GM12878 (cell line): ENCODE measurements around the gene FAM161A. TPM values are rescaled to one million over a fixed set of nuclear protein-coding genes. Genes with fewer than 3 reads are reported as not detected.

Experiments
- ATAC-seq: fragments of 200-7000 bp; cut with Tn5 transposase; 3 replicates; pipeline ENCODE4 v1.9.1; 2020; ENCODE audit warnings: mild to moderate bottlenecking, moderate library complexity
- BruUV-seq: library from RNA; stranded (reverse); fragments of 400-500 nt; replicated peaks from 2 replicates; lab custom pipeline; 2021; lab: Mats Ljungman, UMichigan
- CTCF ChIA-PET: fragments of 300-600 bp; sonication (Branson Sonifier 250); formaldehyde crosslinking; extraction: SDS; loops from one replicate; lab custom pipeline; 2021; ENCODE audit warnings: inconsistent platforms; lab: Yijun Ruan, JAX
- POLR2A ChIA-PET: fragments of 350-600 bp; formaldehyde crosslinking; extraction: SDS; loops from one replicate; lab custom pipeline; 2021; ENCODE audit warnings: inconsistent platforms; lab: Charles Lee
- RAD21 ChIA-PET: fragments of 300-600 bp; sonication (Branson Sonifier 250); formaldehyde crosslinking; loops from one replicate; lab custom pipeline; 2023; ENCODE audit warnings: antibody characterized with exemption; ENCODE audit not compliant: unreplicated experiment; lab: Charles Lee
- SMC1A ChIA-PET: fragments of 300-600 bp; sonication (Branson Sonifier 250); formaldehyde crosslinking; loops from one replicate; lab custom pipeline; 2023; ENCODE audit not compliant: unreplicated experiment, uncharacterized antibody; lab: Charles Lee
- DNase-seq: peaks from one replicate; pipeline ENCODE4 v3.0.0-alpha.2; 2011; ENCODE audit warnings: low read depth, low spot score
- FAIRE-seq: peaks from 3 replicates; lab custom pipeline; 2011; peaks lifted over from hg19 to GRCh38; lab: Jason Lieb, UNC
- H2AFZ ChIP-seq: 2 replicates; pipeline ENCODE4 v1.6.0; 2011; ENCODE audit warnings: low read depth, low read length, control low read depth; ENCODE audit not compliant: control insufficient read depth
- H3K27ac ChIP-seq: 2 replicates; pipeline ENCODE4 v1.5.1; 2011; ENCODE audit warnings: control low read depth; ENCODE audit not compliant: control insufficient read depth, insufficient read depth
- H3K27me3 ChIP-seq, 2 experiments: replicated peaks in 1 of 2; 2 replicates each; pipeline versions ENCODE4 v1.6.0 to v1.6.1; 2011; ENCODE audit warnings: low read length in 1 of 2; ENCODE audit not compliant: control insufficient read depth in 2 of 2, insufficient read depth in 2 of 2
- H3K36me3 ChIP-seq, 2 experiments: 2 replicates each; pipeline ENCODE4 v1.5.1; 2011; ENCODE audit warnings: low read length in 1 of 2; ENCODE audit not compliant: control insufficient read depth in 2 of 2, insufficient read depth in 2 of 2
- H3K4me1 ChIP-seq: 2 replicates; pipeline ENCODE4 v1.6.1; 2011; ENCODE audit warnings: mild to moderate bottlenecking, low read length, moderate library complexity, mixed read lengths; ENCODE audit not compliant: control insufficient read depth, insufficient read depth
- H3K4me2 ChIP-seq: 2 replicates; pipeline ENCODE4 v1.6.0; 2011; ENCODE audit warnings: control low read depth; ENCODE audit not compliant: control insufficient read depth, insufficient read depth
- H3K4me3 ChIP-seq: fragments of 200-600 bp; sonication (generic); 2 replicates; pipeline ENCODE4 v1.5.1; 2016
- H3K79me2 ChIP-seq: 2 replicates; pipeline ENCODE4 v1.6.0; 2011; ENCODE audit warnings: low read length; ENCODE audit not compliant: control insufficient read depth, insufficient read depth
- H3K9ac ChIP-seq: 2 replicates; pipeline ENCODE4 v1.8.0; 2011; ENCODE audit warnings: low read length, control low read depth, mixed read lengths; ENCODE audit not compliant: control insufficient read depth, insufficient read depth
- H3K9me3 ChIP-seq: replicated peaks from 3 replicates; pipeline ENCODE4 v1.5.1; 2011; ENCODE audit warnings: mild to moderate bottlenecking, low read length; ENCODE audit not compliant: control insufficient read depth, insufficient read depth
- H4K20me1 ChIP-seq: 2 replicates; pipeline ENCODE4 v1.6.0; 2011; ENCODE audit not compliant: control insufficient read depth, insufficient read depth
- HDGF ChIP-seq: fragments of 450-650 bp; IDR thresholded peaks from 2 replicates; pipeline ENCODE4 v1.6.1; 2016; ENCODE audit warnings: antibody characterized with exemption
- MAX ChIP-seq: IDR thresholded peaks from 2 replicates; pipeline ENCODE4 v1.6.1; 2012; ENCODE audit warnings: low read depth, low read length, improper control_type of control experiment
- RFX5 ChIP-seq: IDR thresholded peaks from 2 replicates; pipeline ENCODE4 v1.6.1; 2011; ENCODE audit warnings: low read depth, low read length, improper control_type of control experiment
- RUNX3 ChIP-seq: IDR thresholded peaks from 2 replicates; pipeline ENCODE4 v1.6.1; 2012; ENCODE audit warnings: low read length, inconsistent platforms
- SIX5 ChIP-seq: IDR thresholded peaks from 2 replicates; pipeline ENCODE4 v1.6.1; 2011; ENCODE audit warnings: mild to moderate bottlenecking, low read depth, low read length, moderate library complexity; ENCODE audit not compliant: severe bottlenecking
- ZNF217 ChIP-seq: fragments of 450-650 bp; IDR thresholded peaks from 2 replicates; pipeline ENCODE4 v1.6.1; 2017; ENCODE audit warnings: antibody characterized with exemption, mild to moderate bottlenecking
- WGBS: methylation state at CpG from one replicate; pipeline ENCODE4 v1.1.6; 2016; ENCODE audit warnings: low lambda C conversion rate; ENCODE audit not compliant: insufficient replicate concordance, insufficient coverage; ENCODE audit errors: missing lambda C conversion rate; 5-methylcytosine and 5-hydroxymethylcytosine counted together
- in situ Hi-C: fragments of 300-500 bp; cut with MboI; formaldehyde crosslinking; loops from 9 replicates; pipeline ENCODE4 v1.14.3; 2018; ENCODE audit warnings: mixed read lengths
- intact Hi-C: fragments of 100-400 bp; cut with micrococcal nuclease; formaldehyde crosslinking; loops from one replicate; pipeline ENCODE4 v1.14.2; 2022; ENCODE audit not compliant: unreplicated experiment
- polyA plus RNA-seq, 11 experiments: library from polyadenylated mRNA; depleted of rRNA in 4 of 11; unstranded in 6 of 11; stranded (reverse) in 5 of 11; fragments of >200 nt; fragmentation: Nextera tagmentation in 4 of 11; fragmentation: Illumina TruSeq in 1 of 11; extraction: Ambion mirVana in 4 of 11; extraction: Trizol in 1 of 11; gene quantifications; 1 replicate in 1 of 11; 2 replicates in 10 of 11; pipeline versions ENCODE4 v1.2.1 to v1.2.3, GENCODE V29; 2011 to 2016; ENCODE audit warnings: inconsistent platforms in 2 of 11, missing spikeins in 2 of 11, low read depth in 1 of 11
- total RNA-seq, 4 experiments: library from RNA; depleted of rRNA in 3 of 4; stranded (reverse); fragments of >200 nt in 3 of 4; fragmentation: Illumina TruSeq in 1 of 4; extraction: Trizol in 1 of 4; gene quantifications; 2 replicates each; pipeline versions ENCODE4 v1.2.1 to v1.2.3, GENCODE V29; 2013 to 2021
- TF ChIP-seq, protein P1 (sequence below): fragments of 450-650 bp; IDR thresholded peaks from 2 replicates; pipeline ENCODE4 v1.6.1; 2017; ENCODE audit warnings: mild to moderate bottlenecking, moderate library complexity

The FAM161A gene
- total and polyA plus RNA-seq, 10 of the 15 experiments (the other 5 are each of a cell fraction or from before 2014, with no cell fraction given), result 2.2 to 12.2 (median 8.9) TPM

- H4K20me1 ChIP-seq, result no peaks in the 10 kb centered on the region
- DNase-seq, result no peak
- CTCF ChIA-PET, result interaction anchor here (0.5 to 1.1 kb wide), 5 partner anchors 9 to 271 kb away, joined by 3 to 4 read pairs (median 3); no protein-coding TSS in a partner anchor
- RAD21 ChIA-PET, result interaction anchor here (0.5 kb wide), 1 partner anchor 108 kb away, joined by 3 read pairs; no protein-coding TSS in a partner anchor
- H3K9ac ChIP-seq, result no peak overlapping the region
- intact Hi-C loops, result loop anchor here (5.0 kb wide), 1 partner anchor 98 kb away; no protein-coding TSS in a partner anchor
- no peak overlapping the region for H2AFZ ChIP-seq
- no peak overlapping the region for H3K27ac ChIP-seq
- SMC1A ChIA-PET, result interaction anchor here (0.8 to 1.4 kb wide), 3 partner anchors 11 to 23 kb away, joined by 3 read pairs; no protein-coding TSS in a partner anchor
- BruUV-seq, result no TSS peak
- TF ChIP-seq, protein P1, sequence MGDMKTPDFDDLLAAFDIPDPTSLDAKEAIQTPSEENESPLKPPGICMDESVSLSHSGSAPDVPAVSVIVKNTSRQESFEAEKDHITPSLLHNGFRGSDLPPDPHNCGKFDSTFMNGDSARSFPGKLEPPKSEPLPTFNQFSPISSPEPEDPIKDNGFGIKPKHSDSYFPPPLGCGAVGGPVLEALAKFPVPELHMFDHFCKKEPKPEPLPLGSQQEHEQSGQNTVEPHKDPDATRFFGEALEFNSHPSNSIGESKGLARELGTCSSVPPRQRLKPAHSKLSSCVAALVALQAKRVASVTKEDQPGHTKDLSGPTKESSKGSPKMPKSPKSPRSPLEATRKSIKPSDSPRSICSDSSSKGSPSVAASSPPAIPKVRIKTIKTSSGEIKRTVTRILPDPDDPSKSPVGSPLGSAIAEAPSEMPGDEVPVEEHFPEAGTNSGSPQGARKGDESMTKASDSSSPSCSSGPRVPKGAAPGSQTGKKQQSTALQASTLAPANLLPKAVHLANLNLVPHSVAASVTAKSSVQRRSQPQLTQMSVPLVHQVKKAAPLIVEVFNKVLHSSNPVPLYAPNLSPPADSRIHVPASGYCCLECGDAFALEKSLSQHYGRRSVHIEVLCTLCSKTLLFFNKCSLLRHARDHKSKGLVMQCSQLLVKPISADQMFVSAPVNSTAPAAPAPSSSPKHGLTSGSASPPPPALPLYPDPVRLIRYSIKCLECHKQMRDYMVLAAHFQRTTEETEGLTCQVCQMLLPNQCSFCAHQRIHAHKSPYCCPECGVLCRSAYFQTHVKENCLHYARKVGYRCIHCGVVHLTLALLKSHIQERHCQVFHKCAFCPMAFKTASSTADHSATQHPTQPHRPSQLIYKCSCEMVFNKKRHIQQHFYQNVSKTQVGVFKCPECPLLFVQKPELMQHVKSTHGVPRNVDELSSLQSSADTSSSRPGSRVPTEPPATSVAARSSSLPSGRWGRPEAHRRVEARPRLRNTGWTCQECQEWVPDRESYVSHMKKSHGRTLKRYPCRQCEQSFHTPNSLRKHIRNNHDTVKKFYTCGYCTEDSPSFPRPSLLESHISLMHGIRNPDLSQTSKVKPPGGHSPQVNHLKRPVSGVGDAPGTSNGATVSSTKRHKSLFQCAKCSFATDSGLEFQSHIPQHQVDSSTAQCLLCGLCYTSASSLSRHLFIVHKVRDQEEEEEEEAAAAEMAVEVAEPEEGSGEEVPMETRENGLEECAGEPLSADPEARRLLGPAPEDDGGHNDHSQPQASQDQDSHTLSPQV, result no peak
- TF ChIP-seq ZNF217 (no peak), HDGF (no peak), MAX (no peak), SIX5 (no peak), RFX5 (no peak), RUNX3 (no peak)
- TF ChIP-seq, all 136 proteins: peak for 0
- 50% methylated on average over 8 of the region's 8 CpGs for WGBS
- FAIRE-seq (no peak), ATAC-seq (no peak)
- Histone ChIP-seq H3K27me3 (no peaks in the 10 kb centered on the region), H3K79me2 (no peaks in the 10 kb centered on the region), H3K36me3 (no peaks in the 10 kb centered on the region), H3K9me3 (no peaks in the 10 kb centered on the region), H3K4me1 (peaks cover 4% of the 10 kb centered on the region; the same call in 1 of the 2 replicates), H3K4me2 (no peak overlapping the region), H3K4me3 (no peak overlapping the region)
- in situ Hi-C loops, result no loop called here
- POLR2A ChIA-PET, result no interaction called here
Observed at GRCh38 chr2:61789807-61790602, 63.9 kb downstream of the FAM161A start.
